Calu3 (cell line): ENCODE data around the gene RAPGEF5. TPM values are rescaled to one million over a fixed set of nuclear protein-coding genes. Genes with fewer than 3 reads are reported as not detected.

Experiments used
- BruUV-seq: library from RNA; stranded (reverse); fragments of 400-500 nt; replicated peaks from 2 replicates; lab custom pipeline; 2021; lab: Mats Ljungman, UMichigan
- CTCF ChIA-PET: fragments of 300-600 bp; sonication (Branson Sonifier 250); formaldehyde crosslinking; loops from one replicate; lab custom pipeline; 2022; ENCODE audit warnings: antibody characterized with exemption; lab: Charles Lee
- DNase-seq: peaks from one replicate; pipeline ENCODE4 v3.0.0; 2022
- H3K27ac Mint-ChIP-seq: one replicate; pipeline ENCODE4 v1.8.0; 2022; ENCODE audit warnings: mixed read lengths; ENCODE audit not compliant: unreplicated experiment
- H3K27me3 Mint-ChIP-seq: one replicate; pipeline ENCODE4 v1.8.0; 2022; ENCODE audit warnings: mixed read lengths; ENCODE audit not compliant: unreplicated experiment
- H3K36me3 Mint-ChIP-seq: one replicate; pipeline ENCODE4 v1.8.0; 2022; ENCODE audit warnings: mild to moderate bottlenecking, moderate library complexity, mixed read lengths; ENCODE audit not compliant: insufficient read depth, unreplicated experiment
- H3K4me1 Mint-ChIP-seq: one replicate; pipeline ENCODE4 v1.8.0; 2022; ENCODE audit warnings: mild to moderate bottlenecking, low read depth, mixed read lengths; ENCODE audit not compliant: unreplicated experiment
- H3K4me3 Mint-ChIP-seq: one replicate; pipeline ENCODE4 v1.8.0; 2022; ENCODE audit warnings: mild to moderate bottlenecking, low read depth, moderate library complexity, mixed read lengths; ENCODE audit not compliant: unreplicated experiment
- H3K9me3 Mint-ChIP-seq: one replicate; pipeline ENCODE4 v1.8.0; 2022; ENCODE audit warnings: low read depth, mixed read lengths; ENCODE audit not compliant: unreplicated experiment
- CTCF ChIP-seq: fragments of 200-600 bp; IDR thresholded peaks from one replicate; pipeline ENCODE4 v1.8.0; 2022; ENCODE audit warnings: antibody characterized with exemption; ENCODE audit not compliant: unreplicated experiment
- intact Hi-C: fragments of 100-400 bp; cut with micrococcal nuclease; formaldehyde crosslinking; loops from one replicate; pipeline ENCODE4 v1.10.0; 2022; ENCODE audit not compliant: unreplicated experiment
- total RNA-seq: library from RNA; stranded (reverse); gene quantifications from 2 replicates; pipeline ENCODE4 v1.2.3, GENCODE V29; 2022

The RAPGEF5 gene
- total RNA-seq, 1 experiment from 2014 or later, result 108 TPM

GRCh38 chr7:22189741-22190140, 167.2 kb downstream of the RAPGEF5 start:
- H3K4me1 Mint-ChIP-seq, result no peaks in the 10 kb centered on the region
- no peaks in the 10 kb centered on the region for H3K27me3 Mint-ChIP-seq
- BruUV-seq, result no TSS peak
- CTCF ChIA-PET, result interaction anchor here (0.7 kb wide), 1 partner anchor 278 kb away, joined by 4 read pairs; no protein-coding TSS in a partner anchor
- peaks cover 19% of the 10 kb centered on the region for H3K36me3 Mint-ChIP-seq
- no peak for TF ChIP-seq CTCF
- no peaks in the 10 kb centered on the region for H3K9me3 Mint-ChIP-seq
- no peak for DNase-seq
- intact Hi-C loops, result no loop called here
- H3K27ac Mint-ChIP-seq, result no peak overlapping the region
- H3K4me3 Mint-ChIP-seq, result no peak overlapping the region

- no peak overlapping the region for H3K27ac Mint-ChIP-seq
- CTCF ChIA-PET, result interaction anchor here (0.7 kb wide), 1 partner anchor 277 kb away, joined by 4 read pairs; no protein-coding TSS in a partner anchor
- no peak for DNase-seq
- no peaks in the 10 kb centered on the region for H3K9me3 Mint-ChIP-seq
- no peaks in the 10 kb centered on the region for H3K27me3 Mint-ChIP-seq
- no peaks in the 10 kb centered on the region for H3K4me1 Mint-ChIP-seq
- H3K4me3 Mint-ChIP-seq, result no peak overlapping the region
- TF ChIP-seq CTCF, result no peak
- intact Hi-C loops, result no loop called here
- BruUV-seq, result no TSS peak
- peaks cover 19% of the 10 kb centered on the region for H3K36me3 Mint-ChIP-seq
Observed at GRCh38 chr7:22189230-22189629, 167.7 kb downstream of the RAPGEF5 start.

- no peak overlapping the region for H3K4me3 Mint-ChIP-seq
- H3K27ac Mint-ChIP-seq, result no peak overlapping the region
- no peak for DNase-seq
- CTCF ChIA-PET, result interaction anchor here (0.6 to 0.7 kb wide), 2 partner anchors 18 to 1426 kb away, joined by 5 to 7 read pairs; no protein-coding TSS in a partner anchor
- intact Hi-C loops, result no loop called here
- TF ChIP-seq CTCF, result no peak
- H3K27me3 Mint-ChIP-seq, result no peaks in the 10 kb centered on the region
- peaks cover 26% of the 10 kb centered on the region for H3K36me3 Mint-ChIP-seq
- BruUV-seq, result no TSS peak
- H3K9me3 Mint-ChIP-seq, result no peaks in the 10 kb centered on the region
- no peaks in the 10 kb centered on the region for H3K4me1 Mint-ChIP-seq
Observed at GRCh38 chr7:22187691-22188348, 169.1 kb downstream of the RAPGEF5 start.

- Mint-ChIP-seq H3K4me3 (no peak overlapping the region), H3K4me1 (no peaks in the 10 kb centered on the region), H3K27me3 (no peaks in the 10 kb centered on the region), H3K36me3 (peaks cover 20% of the 10 kb centered on the region), H3K27ac (no peak overlapping the region), H3K9me3 (no peaks in the 10 kb centered on the region)
- CTCF ChIA-PET, result interaction anchor here (0.6 kb wide), 1 partner anchor 1502 kb away, joined by 4 read pairs; no protein-coding TSS in a partner anchor
- DNase-seq, result no peak
- no peak for TF ChIP-seq CTCF
- BruUV-seq, result no TSS peak
- intact Hi-C loops, result no loop called here
Observed at GRCh38 chr7:22185559-22185958, 171.4 kb downstream of the RAPGEF5 start.
